ENCODE results near the gene DET1. TPM values are rescaled to one million over a fixed set of nuclear protein-coding genes. Genes with fewer than 3 reads are reported as not detected.
"Not testable (repeated sequence)": the region's sequence is repeated elsewhere in the genome, so short reads cannot be mapped to it uniquely, and the experiment has no call there.

Gene DET1
- total RNA-seq, 1 experiment from 2014 or later: 4.0 TPM

DNA sequence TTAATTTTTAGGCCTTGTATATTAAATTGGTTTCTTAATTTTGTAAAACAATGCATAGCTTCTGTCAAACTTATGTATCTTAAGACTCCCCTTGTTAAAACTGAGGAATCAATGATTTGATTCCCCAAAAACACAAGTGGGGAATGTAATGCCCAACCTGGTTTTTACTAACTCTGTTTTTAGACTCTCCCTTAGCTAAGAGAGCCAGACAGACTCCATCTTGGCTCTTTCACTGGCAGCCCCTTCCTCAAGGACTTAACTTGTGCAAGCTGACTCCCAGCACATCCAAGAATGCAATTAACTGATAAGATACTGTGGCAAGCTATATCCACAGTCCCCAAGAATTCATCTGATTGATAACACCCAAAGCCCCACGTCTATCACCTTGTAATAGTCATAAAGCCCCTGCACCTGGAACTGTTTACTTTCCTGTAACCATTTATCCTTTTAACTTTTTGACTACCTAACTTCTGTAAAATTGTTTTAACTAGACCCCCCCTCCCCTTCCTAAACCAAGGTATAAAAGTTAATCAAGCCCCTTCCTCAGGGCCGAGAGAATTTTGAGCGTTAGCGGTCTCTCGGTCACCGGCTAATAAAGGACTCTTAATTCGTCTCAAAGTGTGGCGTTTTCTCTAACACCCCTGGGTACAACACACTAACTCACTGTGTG is 768 bp downstream of the DET1 start:
- DNase-seq, H3K27me3 ChIP-seq, H3K36me3 ChIP-seq, H3K9me3 ChIP-seq: not testable (repeated sequence)
- H3K4me3 ChIP-seq: peak overlapping the region; percentile 90

GRCh38 chr15:88543065-88543776 is 3.3 kb downstream of the DET1 start:
- DNase-seq: no peak
- Histone ChIP-seq H3K36me3 (no peaks in the 10 kb centered on the region), H3K4me3 (no peak overlapping the region), H3K9me3 (no peaks in the 10 kb centered on the region), H3K27me3 (no peaks in the 10 kb centered on the region)

DNA sequence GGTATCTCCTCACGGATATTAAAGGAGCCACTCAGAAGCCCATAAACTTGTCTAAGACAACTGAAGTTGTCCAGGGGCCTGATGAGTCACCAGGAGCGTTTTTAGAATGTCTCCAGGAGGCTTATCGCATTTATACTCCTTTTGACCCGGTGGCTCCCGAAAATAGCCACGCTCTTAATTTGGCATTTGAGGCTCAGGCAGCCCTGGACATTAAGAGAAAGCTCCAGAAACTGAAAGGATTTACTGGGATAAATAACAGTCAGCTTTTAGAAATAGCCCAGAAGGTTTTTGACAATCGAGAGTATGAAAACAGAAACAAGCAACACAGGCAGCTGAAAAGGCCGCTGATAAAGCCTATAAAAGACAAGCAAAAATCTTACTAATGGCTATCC is 4.1 kb downstream of the DET1 start:
- no peak overlapping the region for H3K4me3 ChIP-seq
- H3K27me3 ChIP-seq: no peaks in the 10 kb centered on the region
- H3K36me3 ChIP-seq: no peaks in the 10 kb centered on the region
- no peaks in the 10 kb centered on the region for H3K9me3 ChIP-seq
- DNase-seq: no peak

GRCh38 chr15:88541709-88542341 is 4.7 kb downstream of the DET1 start:
- Histone ChIP-seq H3K27me3 (no peaks in the 10 kb centered on the region), H3K36me3 (peaks cover 2% of the 10 kb centered on the region; the same call in 1 of the 2 replicates), H3K4me3 (no peak overlapping the region), H3K9me3 (no peaks in the 10 kb centered on the region)
- no peak for DNase-seq

- not testable (repeated sequence) for DNase-seq, H3K9me3 ChIP-seq, H3K36me3 ChIP-seq, H3K4me3 ChIP-seq, H3K27me3 ChIP-seq
These were observed 5.4 kb downstream of the DET1 start for GRCh38 chr15:88541111-88541510.

GRCh38 chr15:88540350-88540749 is 6.1 kb downstream of the DET1 start:
- H3K36me3 ChIP-seq, H3K9me3 ChIP-seq, DNase-seq, H3K27me3 ChIP-seq, H3K4me3 ChIP-seq: not testable (repeated sequence)

GRCh38 chr15:88539441-88539840 is 7.0 kb downstream of the DET1 start:
- peaks cover 2% of the 10 kb centered on the region; the same call in 1 of the 2 replicates for H3K36me3 ChIP-seq
- no peak for DNase-seq
- no peaks in the 10 kb centered on the region; the same call in 1 of the 2 replicates for H3K9me3 ChIP-seq
- H3K27me3 ChIP-seq: no peaks in the 10 kb centered on the region
- no peak overlapping the region for H3K4me3 ChIP-seq

- Histone ChIP-seq H3K9me3 (no peaks in the 10 kb centered on the region; the same call in 1 of the 2 replicates), H3K27me3 (no peaks in the 10 kb centered on the region), H3K4me3 (no peak overlapping the region), H3K36me3 (peaks cover 2% of the 10 kb centered on the region; the same call in 1 of the 2 replicates)
- no peak for DNase-seq
These were observed 7.5 kb downstream of the DET1 start for GRCh38 chr15:88538972-88539371.

- Histone ChIP-seq H3K27me3 (no peaks in the 10 kb centered on the region), H3K9me3 (peaks cover 4% of the 10 kb centered on the region), H3K36me3 (peaks cover 2% of the 10 kb centered on the region; the same call in 1 of the 2 replicates), H3K4me3 (no peak overlapping the region)
- no peak for DNase-seq
These were observed 8.7 kb downstream of the DET1 start for GRCh38 chr15:88537591-88538317.

DNA sequence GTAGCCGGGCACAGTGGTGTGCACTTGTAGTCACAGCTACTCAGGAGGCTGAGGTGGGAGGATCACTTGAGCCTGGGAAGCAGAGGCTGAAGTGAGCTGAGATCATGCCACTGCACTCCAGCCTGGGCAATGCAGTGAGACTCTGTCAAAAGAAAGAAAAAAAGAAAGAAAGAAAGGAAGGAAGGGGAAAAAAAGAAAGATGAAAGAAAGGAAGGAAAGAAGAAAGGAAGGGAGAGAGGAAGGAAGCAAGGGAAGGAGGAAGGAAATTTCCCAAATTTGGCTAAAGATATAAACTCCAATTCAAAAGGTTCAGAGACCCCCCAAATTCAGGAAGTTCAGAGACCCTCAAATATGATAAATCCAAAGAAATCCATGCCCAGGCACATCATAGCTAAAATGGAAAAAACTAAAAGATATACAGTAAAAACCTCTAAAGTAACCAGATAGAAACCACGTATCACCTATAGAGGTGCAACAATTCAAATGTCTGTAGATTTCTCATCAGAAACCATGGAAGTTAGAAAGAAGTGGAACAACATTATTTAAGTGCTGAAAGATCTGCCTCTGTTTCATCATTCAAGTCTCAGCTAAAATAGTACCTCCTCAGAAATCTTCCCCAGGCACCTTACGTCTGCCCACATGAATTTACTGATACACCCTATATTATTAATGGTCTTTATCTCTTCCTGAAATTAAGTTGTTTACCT is 10.7 kb downstream of the DET1 start:
- Histone ChIP-seq H3K9me3 (peaks cover 4% of the 10 kb centered on the region), H3K27me3 (no peaks in the 10 kb centered on the region)

DNA sequence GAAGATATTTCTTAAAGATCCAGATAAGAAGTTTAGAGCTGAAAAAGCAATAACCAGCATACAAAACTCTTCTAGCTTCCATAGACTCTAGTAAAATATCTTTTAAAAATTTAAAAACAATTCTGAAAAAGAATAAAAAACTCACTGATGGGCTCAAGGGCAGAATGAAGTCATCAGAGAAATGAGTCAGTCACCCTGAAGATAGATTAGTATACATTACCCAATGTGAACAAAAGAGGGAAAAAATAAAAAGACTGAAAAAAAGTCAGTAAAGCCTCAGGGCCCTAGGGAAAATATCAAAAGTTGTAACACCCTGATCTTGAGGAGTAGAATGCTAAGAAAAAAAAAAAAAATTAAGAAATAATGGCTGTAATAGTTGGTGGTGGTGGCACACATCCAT is 11.4 kb downstream of the DET1 start:
- H3K27me3 ChIP-seq: no peaks in the 10 kb centered on the region
- no peak overlapping the region for H3K4me3 ChIP-seq
- H3K9me3 ChIP-seq: peaks cover 4% of the 10 kb centered on the region
- no peak for DNase-seq
- H3K36me3 ChIP-seq: peaks cover 14% of the 10 kb centered on the region

More for the DNA sequence above, 10.7 kb downstream of the DET1 start:
- no peak overlapping the region for H3K4me3 ChIP-seq
- no peak for DNase-seq
- peaks cover 7% of the 10 kb centered on the region for H3K36me3 ChIP-seq

DNA sequence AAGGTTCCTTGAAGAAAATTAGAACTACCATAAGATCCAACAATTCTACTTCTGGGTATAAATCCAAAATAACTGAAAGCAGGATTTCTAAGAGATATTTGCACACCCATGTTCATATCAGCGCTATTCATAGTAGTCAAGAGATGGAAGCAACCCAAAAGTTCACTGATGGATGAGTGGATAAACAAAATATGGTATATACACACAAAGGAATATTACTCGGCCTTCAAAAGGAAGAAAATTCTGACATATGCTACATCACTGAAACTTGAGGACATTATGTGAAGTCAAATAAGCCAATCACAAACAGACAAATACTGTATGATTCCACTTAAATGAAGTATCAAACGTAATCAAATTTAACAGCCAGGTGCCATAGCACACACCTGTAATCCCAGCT is 13.1 kb downstream of the DET1 start:
- Histone ChIP-seq H3K27me3 (no peaks in the 10 kb centered on the region), H3K9me3 (peaks cover 4% of the 10 kb centered on the region), H3K4me3 (no peak overlapping the region), H3K36me3 (peaks cover 26% of the 10 kb centered on the region)
- DNase-seq: no peak

- Histone ChIP-seq H3K4me3 (no peak overlapping the region), H3K27me3 (no peaks in the 10 kb centered on the region), H3K36me3 (peaks cover 37% of the 10 kb centered on the region), H3K9me3 (peaks cover 4% of the 10 kb centered on the region; the same call in 1 of the 2 replicates)
- no peak for DNase-seq
These were observed 17.4 kb downstream of the DET1 start for GRCh38 chr15:88529021-88529630.

DNA sequence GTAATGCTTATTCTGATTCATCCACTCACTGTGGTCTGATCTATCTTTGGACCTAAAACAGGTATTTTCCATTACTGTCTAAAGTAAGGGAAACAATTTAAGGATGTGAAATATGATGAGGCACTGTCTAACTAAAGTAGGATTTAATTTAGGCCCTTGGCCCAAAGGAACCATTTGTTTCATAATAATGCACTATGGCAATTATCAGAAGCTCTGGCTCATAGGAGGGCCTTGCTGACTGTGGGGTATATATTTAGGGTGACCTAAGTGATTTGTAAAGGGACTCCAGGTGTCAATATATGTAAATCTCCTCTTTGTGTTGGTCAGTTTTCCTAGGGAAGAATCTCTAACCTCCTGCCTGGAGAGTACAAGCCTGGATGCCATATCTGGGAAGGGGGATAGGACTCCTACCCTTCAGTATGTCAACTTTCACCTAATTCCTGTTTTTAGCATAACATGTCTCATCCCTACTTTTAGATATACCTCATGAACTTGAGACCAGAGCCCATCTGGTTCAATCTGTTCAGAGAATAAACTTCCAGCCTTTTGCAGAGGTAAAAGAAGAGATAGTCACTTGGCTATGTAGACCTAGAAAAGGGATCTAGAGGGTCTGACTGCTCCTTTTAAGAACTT is 20.1 kb downstream of the DET1 start:
- no peak for DNase-seq
- Histone ChIP-seq H3K9me3 (no peaks in the 10 kb centered on the region), H3K36me3 (peaks cover 37% of the 10 kb centered on the region), H3K4me3 (no peak overlapping the region), H3K27me3 (no peaks in the 10 kb centered on the region)

DNA sequence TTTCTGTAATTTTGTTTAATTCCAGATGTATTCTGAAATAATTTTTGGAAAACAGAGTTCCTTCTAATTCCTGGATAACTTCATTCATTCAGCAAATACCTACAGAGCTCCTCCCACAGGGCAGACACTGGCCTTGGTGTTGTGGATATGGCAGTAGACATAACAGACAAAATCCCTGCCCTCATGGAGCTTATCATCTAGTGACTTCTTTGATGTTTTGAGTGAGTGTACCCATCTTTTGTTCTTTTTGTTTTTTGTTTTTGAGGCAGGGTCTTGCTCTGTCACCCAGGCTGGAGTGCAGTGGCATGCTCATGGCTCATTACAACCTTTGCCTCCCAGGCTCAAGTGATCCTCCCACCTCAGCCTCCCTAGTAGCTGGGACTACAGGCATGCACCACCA is 21.1 kb downstream of the DET1 start:
- Histone ChIP-seq H3K9me3 (no peaks in the 10 kb centered on the region), H3K36me3 (peaks cover 28% of the 10 kb centered on the region), H3K4me3 (no peak overlapping the region), H3K27me3 (no peaks in the 10 kb centered on the region)
- DNase-seq: no peak

- not testable (repeated sequence) for H3K27me3 ChIP-seq, DNase-seq, H3K9me3 ChIP-seq, H3K4me3 ChIP-seq
- H3K36me3 ChIP-seq: peaks cover 17% of the 10 kb centered on the region
These were observed 22.4 kb downstream of the DET1 start for GRCh38 chr15:88524094-88524493.

Data from MG63 (cell line).